ENCODE measurements around the gene EFS.

Gene EFS

GRCh38 chr14:23380197-23380914 lies 15.4 kb upstream of the EFS start:
- POLR2A ChIA-PET: interaction anchor here (1.5 kb wide), 1 partner anchor 53 kb away, joined by 9 read pairs; no protein-coding TSS in a partner anchor
- no peak for TF ChIP-seq CTCF (IDR thresholded peaks at IDR 0.05; ENCODE audit: insufficient read depth, low read length, missing control alignments)
- no peak overlapping the region for H3K4me3 ChIP-seq (ENCODE audit: low read depth, low read length)
- DNase-seq (ENCODE audit: low read depth, low spot score): no peak
- CTCF ChIA-PET: interaction anchor here (0.9 to 10.9 kb wide), 34 partner anchors 8 to 259 kb away, joined by 3 to 303 read pairs (median 6); partner anchors contain the start of genes BCL2L2, EFS, MYH7 and PABPN1

GRCh38 chr14:23379366-23380196 lies 14.6 kb upstream of the EFS start:
- POLR2A ChIA-PET: interaction anchor here (1.5 kb wide), 1 partner anchor 53 kb away, joined by 9 read pairs; no protein-coding TSS in a partner anchor
- peak; percentile 98 for TF ChIP-seq CTCF (IDR thresholded peaks at IDR 0.05; ENCODE audit: insufficient read depth, low read length, missing control alignments)

GRCh38 chr14:23378612-23379220 lies 13.7 kb upstream of the EFS start:
- POLR2A ChIA-PET: interaction anchor here (1.5 kb wide), 1 partner anchor 52 kb away, joined by 9 read pairs; no protein-coding TSS in a partner anchor
- H3K4me3 ChIP-seq (ENCODE audit: low read depth, low read length): no peak overlapping the region
- no peak for DNase-seq (ENCODE audit: low read depth, low spot score)
- CTCF ChIA-PET: interaction anchor here (0.6 to 10.9 kb wide), 14 partner anchors 10 to 114 kb away, joined by 3 to 303 read pairs (median 12); partner anchors contain the start of genes EFS, PABPN1 and SLC22A17
- TF ChIP-seq CTCF (IDR thresholded peaks at IDR 0.05; ENCODE audit: insufficient read depth, low read length, missing control alignments): no peak

More at GRCh38 chr14:23379366-23380196, 14.6 kb upstream of the EFS start:
- no peak overlapping the region for H3K4me3 ChIP-seq (ENCODE audit: low read depth, low read length)
- CTCF ChIA-PET: interaction anchor here (0.6 to 10.9 kb wide), 37 partner anchors 7 to 258 kb away, joined by 3 to 303 read pairs (median 5); partner anchors contain the start of genes BCL2L2, EFS, MYH7 and PABPN1
- DNase-seq (ENCODE audit: low read depth, low spot score): no peak

- ChIA-PET POLR2A (no interaction called here), CTCF (interaction anchor here (3.2 to 10.9 kb wide), 6 partner anchors 11 to 109 kb away, joined by 15 to 303 read pairs (median 39); partner anchors contain the start of genes EFS, PABPN1 and SLC22A17)
- no peak for DNase-seq (ENCODE audit: low read depth, low spot score)
- no peak for TF ChIP-seq CTCF (IDR thresholded peaks at IDR 0.05; ENCODE audit: insufficient read depth, low read length, missing control alignments)
- H3K4me3 ChIP-seq (ENCODE audit: low read depth, low read length): no peak overlapping the region
Measured at GRCh38 chr14:23377573-23378563, 12.9 kb upstream of the EFS start.

- H3K4me3 ChIP-seq (ENCODE audit: low read depth, low read length): no peak overlapping the region
- no peak for DNase-seq (ENCODE audit: low read depth, low spot score)
- ChIA-PET CTCF (interaction anchor here (0.6 to 10.9 kb wide), 4 partner anchors 12 to 150 kb away, joined by 3 to 303 read pairs (median 99); partner anchors contain the start of genes EFS and PABPN1), POLR2A (no interaction called here)
- TF ChIP-seq CTCF (IDR thresholded peaks at IDR 0.05; ENCODE audit: insufficient read depth, low read length, missing control alignments): no peak
Measured at GRCh38 chr14:23377198-23377550, 12.2 kb upstream of the EFS start.

Data from AG04449 (cell line).